HCT116 (cell line): Measurements from ENCODE around the gene CENPU. TPM values are rescaled to one million over a fixed set of nuclear protein-coding genes. Genes with fewer than 3 reads are reported as not detected.

Source experiments
- ATAC-seq: fragments of 200-7000 bp; cut with Tn5 transposase; 2 replicates; pipeline ENCODE4 v1.9.1; 2020; ENCODE audit warnings: mild to moderate bottlenecking, moderate library complexity
- BruUV-seq: library from RNA; stranded (reverse); fragments of 400-500 nt; replicated peaks from 2 replicates; lab custom pipeline; 2021; lab: Mats Ljungman, UMichigan
- CTCF ChIA-PET: fragments of 300-600 bp; sonication (Branson Sonifier 250); formaldehyde crosslinking; loops from one replicate; lab custom pipeline; 2021; ENCODE audit warnings: antibody characterized with exemption; lab: Charles Lee
- POLR2A ChIA-PET: fragments of 300-600, 350-600 bp; sonication (Branson Sonifier 250); formaldehyde crosslinking; loops from one replicate; lab custom pipeline; 2021; ENCODE audit warnings: antibody characterized with exemption; lab: Charles Lee
- RAD21 ChIA-PET, 2 experiments: fragments of 300-600 bp; sonication (Branson Sonifier 250); formaldehyde crosslinking; loops; one replicate each; lab custom pipeline; 2023; ENCODE audit warnings: low total read pairs in 2 of 2; ENCODE audit not compliant: uncharacterized antibody in 2 of 2, unreplicated experiment in 2 of 2, low non-redundant PET in 1 of 2; lab: Charles Lee
- DNase-seq: peaks from one replicate; pipeline ENCODE4 v3.0.0-alpha.2; 2010; ENCODE audit warnings: low read depth, low spot score
- H2AFZ ChIP-seq: fragments of 200-600 bp; shearing (Covaris generic), sonication (generic); 2 replicates; pipeline ENCODE4 v1.6.1; 2017; ENCODE audit warnings: low read depth, mixed run types, mixed read lengths, antibody characterized with exemption, low read length; ENCODE audit not compliant: poor library complexity, severe bottlenecking
- H3K27ac ChIP-seq: 2 replicates; pipeline ENCODE4 v1.5.1; 2012; ENCODE audit warnings: low read depth, low read length
- H3K27me3 ChIP-seq: fragments of 200-600 bp; sonication (generic); 2 replicates; pipeline ENCODE4 v1.6.1; 2016; ENCODE audit warnings: mixed run types, low read length, mixed read lengths; ENCODE audit not compliant: insufficient read depth
- H3K36me3 ChIP-seq, 2 experiments: fragments of 200-500 bp in 1 of 2; fragments of 200-600 bp in 1 of 2; sonication (Bioruptor generic) in 1 of 2; sonication (generic) in 1 of 2; 2 replicates each; pipeline versions ENCODE4 v1.5.1 to v1.6.1; 2014 to 2016; ENCODE audit warnings: low read length in 2 of 2, inconsistent platforms in 1 of 2, mixed read lengths in 1 of 2, mixed run types in 1 of 2; ENCODE audit not compliant: insufficient read depth in 2 of 2, control insufficient read depth in 1 of 2
- H3K4me1 ChIP-seq, 2 experiments: fragments of 200-600 bp in 1 of 2; sonication (generic) in 1 of 2; 2 replicates each; pipeline versions ENCODE4 v1.5.1 to v1.6.1; 2012 to 2017; ENCODE audit warnings: low read length in 2 of 2, inconsistent platforms in 1 of 2, mild to moderate bottlenecking in 1 of 2, mixed read lengths in 1 of 2, mixed run types in 1 of 2, moderate library complexity in 1 of 2; ENCODE audit not compliant: insufficient read depth in 2 of 2, control insufficient read depth in 1 of 2
- H3K4me2 ChIP-seq: fragments of 200-600 bp; sonication (generic); 2 replicates; pipeline ENCODE4 v1.6.1; 2017; ENCODE audit warnings: mixed run types, low read length, mixed read lengths
- H3K4me3 ChIP-seq, 2 experiments: fragments of 200-600 bp in 1 of 2; sonication (generic) in 1 of 2; replicated peaks in 1 of 2; 2 replicates each; pipeline ENCODE4 v1.5.1; 2011 to 2016; ENCODE audit warnings: low read length in 2 of 2, control low read depth in 1 of 2, low read depth in 1 of 2, mild to moderate bottlenecking in 1 of 2, mixed read lengths in 1 of 2, mixed run types in 1 of 2
- H3K79me2 ChIP-seq: fragments of 200-600 bp; sonication (generic); 2 replicates; pipeline ENCODE4 v1.6.1; 2017; ENCODE audit warnings: mild to moderate bottlenecking, mixed run types, low read length, moderate library complexity, mixed read lengths; ENCODE audit not compliant: insufficient read depth
- H3K9ac ChIP-seq: fragments of 200-600 bp; sonication (generic); 2 replicates; pipeline ENCODE4 v1.6.1; 2016; ENCODE audit warnings: low read length, mixed read lengths
- H3K9me2 ChIP-seq: fragments of 200-600 bp; sonication (generic), shearing (Covaris generic); 2 replicates; pipeline ENCODE4 v1.6.1; 2017; ENCODE audit warnings: mixed run types, mild to moderate bottlenecking, moderate library complexity; ENCODE audit not compliant: insufficient read depth
- H3K9me3 ChIP-seq, 2 experiments: fragments of 200-500 bp in 1 of 2; fragments of 200-600 bp in 1 of 2; sonication (Bioruptor generic) in 1 of 2; sonication (generic) in 1 of 2; 2 replicates each; pipeline ENCODE4 v1.6.1; 2014 to 2017; ENCODE audit warnings: low read length in 2 of 2, mixed read lengths in 2 of 2, inconsistent platforms in 1 of 2, low read depth in 1 of 2, mild to moderate bottlenecking in 1 of 2, mixed run types in 1 of 2, moderate library complexity in 1 of 2; ENCODE audit not compliant: control insufficient read depth in 1 of 2, insufficient read depth in 1 of 2
- H4K20me1 ChIP-seq: fragments of 200-600 bp; sonication (generic), shearing (Covaris generic); 2 replicates; pipeline ENCODE4 v1.6.1; 2017; ENCODE audit warnings: mixed run types, mild to moderate bottlenecking, moderate library complexity; ENCODE audit not compliant: insufficient read depth
- SIN3A ChIP-seq: IDR thresholded peaks from 2 replicates; pipeline ENCODE4 v1.6.1; 2012; ENCODE audit warnings: low read depth
- SP1 ChIP-seq: IDR thresholded peaks from 2 replicates; pipeline ENCODE4 v1.6.1; 2012; ENCODE audit warnings: low read depth
- SRF ChIP-seq: IDR thresholded peaks from 2 replicates; pipeline ENCODE4 v1.6.1; 2012; ENCODE audit warnings: low read depth
- TCF7L2 ChIP-seq: IDR thresholded peaks from 2 replicates; pipeline ENCODE4 v1.7.0; 2011; ENCODE audit warnings: borderline replicate concordance, inconsistent platforms; ENCODE audit not compliant: insufficient read depth, insufficient read length; ENCODE audit errors: extremely low read depth
- ZFX ChIP-seq: fragments of 450-650 bp; IDR thresholded peaks from 2 replicates; pipeline ENCODE4 v1.6.1; 2017
- intact Hi-C: fragments of 100-400 bp; cut with micrococcal nuclease; formaldehyde crosslinking; loops from 2 replicates; pipeline ENCODE4 v1.10.0; 2022
- total RNA-seq: library from RNA; stranded (reverse); gene quantifications from one replicate; pipeline ENCODE4 v1.2.1, GENCODE V29; 2021; ENCODE audit not compliant: unreplicated experiment
- TF ChIP-seq, protein P1 (sequence below): IDR thresholded peaks from 2 replicates; pipeline ENCODE4 v1.6.1; 2012
- TF ChIP-seq, protein P2 (sequence below), 3 experiments: fragments of 200-600 bp in 1 of 3; sonication (generic) in 1 of 3; IDR thresholded peaks in 2 of 3; conservative IDR thresholded peaks in 1 of 3; 2 replicates each; pipeline ENCODE4 v1.5.1; 2012 to 2017; ENCODE audit warnings: low read depth in 2 of 3, low read length in 2 of 3, antibody characterized with exemption in 1 of 3, borderline replicate concordance in 1 of 3, control low read depth in 1 of 3, mild to moderate bottlenecking in 1 of 3, mixed read lengths in 1 of 3, mixed run types in 1 of 3, moderate library complexity in 1 of 3; ENCODE audit not compliant: insufficient read depth in 1 of 3

The CENPU gene
- total RNA-seq, 1 experiment from 2014 or later = 28.2 TPM

DNA sequence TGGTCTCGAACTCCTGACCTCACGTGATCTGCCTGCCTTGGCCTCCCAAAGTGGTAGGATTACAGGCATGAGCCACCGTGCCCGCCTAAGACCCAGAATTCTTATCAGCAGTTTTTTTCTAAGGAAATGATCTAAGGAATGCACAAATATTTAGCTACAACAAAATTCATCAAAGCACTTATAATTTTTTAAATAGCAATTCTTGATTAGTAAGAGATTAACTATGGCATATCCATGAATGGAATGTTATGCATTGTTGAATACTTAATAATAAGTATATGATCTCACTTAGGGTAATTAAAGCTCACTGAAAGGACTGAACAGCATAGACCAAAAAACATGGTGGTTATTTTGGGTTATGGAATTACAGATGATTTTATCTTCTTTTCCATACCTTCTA is 18.4 kb downstream of the CENPU start:
- H3K27ac ChIP-seq = no peak overlapping the region
- no peaks in the 10 kb centered on the region; a peak in 1 of 4 replicates for H3K36me3 ChIP-seq
- H4K20me1 ChIP-seq = no peaks in the 10 kb centered on the region
- TF ChIP-seq SIN3A (no peak), SP1 (no peak), ZFX (no peak), SRF (no peak)
- TF ChIP-seq, protein P1, sequence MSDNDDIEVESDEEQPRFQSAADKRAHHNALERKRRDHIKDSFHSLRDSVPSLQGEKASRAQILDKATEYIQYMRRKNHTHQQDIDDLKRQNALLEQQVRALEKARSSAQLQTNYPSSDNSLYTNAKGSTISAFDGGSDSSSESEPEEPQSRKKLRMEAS = no peak
- no peak overlapping the region for H3K9ac ChIP-seq
- ChIA-PET RAD21 (no interaction called here), POLR2A (no interaction called here), CTCF (no interaction called here)
- intact Hi-C loops = no loop called here
- BruUV-seq = no TSS peak
- DNase-seq (no peak), ATAC-seq (no peak)
- no peaks in the 10 kb centered on the region for H3K9me2 ChIP-seq
- H3K4me1 ChIP-seq = no peaks in the 10 kb centered on the region
- peaks cover 10% of the 10 kb centered on the region for H3K79me2 ChIP-seq
- H3K9me3 ChIP-seq = no peaks in the 10 kb centered on the region
- H3K4me3 ChIP-seq = no peak overlapping the region
- no peak overlapping the region for H2AFZ ChIP-seq
- no peaks in the 10 kb centered on the region for H3K27me3 ChIP-seq
- H3K4me2 ChIP-seq = no peak overlapping the region

DNA sequence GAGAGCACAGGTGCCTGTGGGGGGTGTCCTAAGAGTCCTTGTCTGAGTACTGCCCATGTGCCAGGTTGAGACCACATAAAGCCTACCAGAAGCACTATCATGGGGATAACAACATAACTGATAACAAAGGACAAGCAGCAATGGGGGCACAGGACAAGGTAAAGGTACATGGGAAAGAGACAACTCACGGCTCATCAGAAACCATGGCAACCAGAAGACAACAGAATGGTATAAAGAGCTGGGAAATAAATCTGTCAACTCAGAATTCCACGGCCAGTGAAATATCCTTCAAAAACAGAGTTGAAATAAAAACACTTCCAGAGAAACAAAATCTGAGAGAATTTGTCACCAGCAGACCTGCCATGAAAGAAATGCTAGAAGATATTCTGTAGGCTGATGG is 20.0 kb downstream of the CENPU start:
- H3K9ac ChIP-seq = no peak overlapping the region
- no peaks in the 10 kb centered on the region for H3K27me3 ChIP-seq
- no peak overlapping the region for H3K4me3 ChIP-seq
- TF ChIP-seq, protein P2, sequence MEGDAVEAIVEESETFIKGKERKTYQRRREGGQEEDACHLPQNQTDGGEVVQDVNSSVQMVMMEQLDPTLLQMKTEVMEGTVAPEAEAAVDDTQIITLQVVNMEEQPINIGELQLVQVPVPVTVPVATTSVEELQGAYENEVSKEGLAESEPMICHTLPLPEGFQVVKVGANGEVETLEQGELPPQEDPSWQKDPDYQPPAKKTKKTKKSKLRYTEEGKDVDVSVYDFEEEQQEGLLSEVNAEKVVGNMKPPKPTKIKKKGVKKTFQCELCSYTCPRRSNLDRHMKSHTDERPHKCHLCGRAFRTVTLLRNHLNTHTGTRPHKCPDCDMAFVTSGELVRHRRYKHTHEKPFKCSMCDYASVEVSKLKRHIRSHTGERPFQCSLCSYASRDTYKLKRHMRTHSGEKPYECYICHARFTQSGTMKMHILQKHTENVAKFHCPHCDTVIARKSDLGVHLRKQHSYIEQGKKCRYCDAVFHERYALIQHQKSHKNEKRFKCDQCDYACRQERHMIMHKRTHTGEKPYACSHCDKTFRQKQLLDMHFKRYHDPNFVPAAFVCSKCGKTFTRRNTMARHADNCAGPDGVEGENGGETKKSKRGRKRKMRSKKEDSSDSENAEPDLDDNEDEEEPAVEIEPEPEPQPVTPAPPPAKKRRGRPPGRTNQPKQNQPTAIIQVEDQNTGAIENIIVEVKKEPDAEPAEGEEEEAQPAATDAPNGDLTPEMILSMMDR (IDR thresholded peaks at IDR 0.05 in 2 of 3, conservative IDR thresholded peaks at IDR 0.05 in 1 of 3; ENCODE audit: borderline replicate concordance in 1 of 3, insufficient read depth in 1 of 3, low read depth in 2 of 3, low read length in 2 of 3) = no peak
- TF ChIP-seq TCF7L2 = no peak
- no peaks in the 10 kb centered on the region for H3K4me1 ChIP-seq
- intact Hi-C loops = no loop called here
- peaks cover 5% of the 10 kb centered on the region; the same call in 1 of the 2 replicates for H3K79me2 ChIP-seq
- no peaks in the 10 kb centered on the region; a peak in 1 of 4 replicates for H3K36me3 ChIP-seq
- no peaks in the 10 kb centered on the region for H3K9me3 ChIP-seq
- ChIA-PET RAD21 (no interaction called here), POLR2A (no interaction called here), CTCF (no interaction called here)
- no peak overlapping the region for H3K4me2 ChIP-seq
- no peak for ATAC-seq
- no peaks in the 10 kb centered on the region for H3K9me2 ChIP-seq
- H3K27ac ChIP-seq = no peak overlapping the region
- no peaks in the 10 kb centered on the region for H4K20me1 ChIP-seq
- no TSS peak for BruUV-seq
- H2AFZ ChIP-seq = no peak overlapping the region
- DNase-seq = no peak
